Trophoblast cell (in vitro differentiated cells and primary cell): ENCODE results near the gene NAA16.

Source experiments
- DNase-seq, 2 donors: peaks; one replicate each; pipeline ENCODE4 v3.0.0-alpha.2; 2016
- H2AFZ ChIP-seq: 2 replicates; pipeline ENCODE4 v1.6.1; 2013; ENCODE audit warnings: low read length, moderate library complexity, mild to moderate bottlenecking; ENCODE audit not compliant: insufficient read depth, poor library complexity
- H2AK5ac ChIP-seq: 2 replicates; pipeline ENCODE4 v1.6.1; 2013; ENCODE audit warnings: mild to moderate bottlenecking, low read length
- H2BK120ac ChIP-seq: 2 replicates; pipeline ENCODE4 v1.6.1; 2013; ENCODE audit warnings: low read length, mild to moderate bottlenecking, moderate library complexity; ENCODE audit not compliant: insufficient read depth, poor library complexity
- H2BK12ac ChIP-seq: 2 replicates; pipeline ENCODE4 v1.6.1; 2013; ENCODE audit warnings: mild to moderate bottlenecking, low read length, moderate library complexity
- H2BK5ac ChIP-seq: 2 replicates; pipeline ENCODE4 v1.6.1; 2013; ENCODE audit warnings: low read length, low read depth, moderate library complexity, mild to moderate bottlenecking; ENCODE audit not compliant: poor library complexity
- H3K14ac ChIP-seq: 2 replicates; pipeline ENCODE4 v1.6.1; 2013; ENCODE audit warnings: mild to moderate bottlenecking, low read length
- H3K18ac ChIP-seq: 2 replicates; pipeline ENCODE4 v1.6.1; 2013; ENCODE audit warnings: mild to moderate bottlenecking, low read length
- H3K23ac ChIP-seq: 2 replicates; pipeline ENCODE4 v1.6.1; 2013; ENCODE audit warnings: low read length
- H3K27ac ChIP-seq: 2 replicates; pipeline ENCODE4 v1.5.1; 2013; ENCODE audit warnings: low read depth, mild to moderate bottlenecking, inconsistent platforms, low read length, moderate library complexity
- H3K27me3 ChIP-seq: 2 replicates; pipeline ENCODE4 v1.6.1; 2013; ENCODE audit warnings: inconsistent platforms, mild to moderate bottlenecking, low read length, moderate library complexity; ENCODE audit not compliant: insufficient read depth
- H3K36me3 ChIP-seq, 2 experiments: 1 replicate in 1 of 2; 2 replicates in 1 of 2; pipeline ENCODE4 v1.6.1; 2013; ENCODE audit warnings: low read length in 2 of 2, mild to moderate bottlenecking in 2 of 2, moderate library complexity in 1 of 2; ENCODE audit not compliant: insufficient read depth in 2 of 2, control insufficient read depth in 1 of 2
- H3K4ac ChIP-seq: 2 replicates; pipeline ENCODE4 v1.6.1; 2013; ENCODE audit warnings: low read depth, mild to moderate bottlenecking, low read length, moderate library complexity
- H3K4me1 ChIP-seq, 2 experiments: 1 replicate in 1 of 2; 2 replicates in 1 of 2; pipeline ENCODE4 v1.6.1; 2013; ENCODE audit warnings: low read length in 2 of 2, mild to moderate bottlenecking in 2 of 2, moderate library complexity in 1 of 2; ENCODE audit not compliant: insufficient read depth in 2 of 2, control insufficient read depth in 1 of 2
- H3K4me2 ChIP-seq: 2 replicates; pipeline ENCODE4 v1.6.1; 2013; ENCODE audit warnings: inconsistent platforms, mild to moderate bottlenecking, low read length, moderate library complexity
- H3K4me3 ChIP-seq: 2 replicates; pipeline ENCODE4 v1.5.1; 2013; ENCODE audit warnings: mild to moderate bottlenecking, low read depth, low read length, inconsistent platforms
- H3K79me1 ChIP-seq: one replicate; pipeline ENCODE4 v1.6.1; 2013; ENCODE audit warnings: low read length
- H3K79me2 ChIP-seq: 2 replicates; pipeline ENCODE4 v1.6.1; 2013; ENCODE audit warnings: low read length, mild to moderate bottlenecking; ENCODE audit not compliant: control insufficient read depth, insufficient read depth, poor library complexity
- H3K9ac ChIP-seq: 2 replicates; pipeline ENCODE4 v1.6.1; 2013; ENCODE audit warnings: mild to moderate bottlenecking, low read length
- H3K9me3 ChIP-seq: 2 replicates; pipeline ENCODE4 v1.6.1; 2013; ENCODE audit warnings: low read depth, mild to moderate bottlenecking, control low read depth, inconsistent platforms, low read length; ENCODE audit not compliant: insufficient read depth
- H4K12ac ChIP-seq: 2 replicates; pipeline ENCODE4 v1.6.1; 2013; ENCODE audit warnings: low read depth, mild to moderate bottlenecking, low read length, moderate library complexity
- H4K8ac ChIP-seq: 2 replicates; pipeline ENCODE4 v1.6.1; 2013; ENCODE audit warnings: low read depth, mild to moderate bottlenecking, low read length, moderate library complexity
- H4K91ac ChIP-seq: one replicate; pipeline ENCODE4 v1.6.1; 2013; ENCODE audit warnings: low read depth, mild to moderate bottlenecking, low read length, moderate library complexity
- WGBS: extraction: QIAGEN DNeasy Blood & Tissue Kit; methylation state at CpG from one replicate; pipeline ENCODE4 v1.1.7; 2013; ENCODE audit warnings: missing lambda C conversion rate; ENCODE audit not compliant: insufficient read length, insufficient coverage; ENCODE audit errors: extremely low coverage; 5-methylcytosine and 5-hydroxymethylcytosine counted together

The NAA16 gene

GRCh38 chr13:41389580-41389979, 78.5 kb downstream of the NAA16 start:
- Histone ChIP-seq H3K4ac (no peak overlapping the region), H2AFZ (no peak overlapping the region), H3K4me2 (no peak overlapping the region), H3K36me3 (no peaks in the 10 kb centered on the region), H3K14ac (no peak overlapping the region), H3K4me1 (no peaks in the 10 kb centered on the region), H3K9ac (no peak overlapping the region), H3K79me2 (no peaks in the 10 kb centered on the region), H3K23ac (no peak overlapping the region), H3K27ac (no peak overlapping the region), H3K18ac (no peak overlapping the region), H4K91ac (no peak overlapping the region), H3K4me3 (no peak overlapping the region), H2BK12ac (no peak overlapping the region), H4K8ac (no peak overlapping the region), H3K27me3 (no peaks in the 10 kb centered on the region), H3K79me1 (peaks cover 1% of the 10 kb centered on the region), H4K12ac (no peak overlapping the region), H2BK120ac (no peak overlapping the region), H3K9me3 (no peaks in the 10 kb centered on the region), H2AK5ac (no peak overlapping the region), H2BK5ac (no peak overlapping the region)
- WGBS = no CpG with 5 or more reads among the region's 1 CpG
- no peak for DNase-seq

- no peak overlapping the region for H3K27ac ChIP-seq
- no peak overlapping the region for H2BK5ac ChIP-seq
- H2BK120ac ChIP-seq = no peak overlapping the region
- no peak overlapping the region for H3K9ac ChIP-seq
- H3K23ac ChIP-seq = peak overlapping the region; percentile 12
- no peak overlapping the region for H3K4me3 ChIP-seq
- no peak for DNase-seq
- no peaks in the 10 kb centered on the region for H3K27me3 ChIP-seq
- no peak overlapping the region for H2BK12ac ChIP-seq
- no peak overlapping the region for H2AFZ ChIP-seq
- no peak overlapping the region for H4K8ac ChIP-seq
- no peak overlapping the region for H4K91ac ChIP-seq
- H2AK5ac ChIP-seq = no peak overlapping the region
- no peak overlapping the region for H3K14ac ChIP-seq
- no peak overlapping the region for H3K4ac ChIP-seq
- no peaks in the 10 kb centered on the region for H3K79me2 ChIP-seq
- H3K9me3 ChIP-seq = no peaks in the 10 kb centered on the region
- no peaks in the 10 kb centered on the region for H3K4me1 ChIP-seq
- H3K18ac ChIP-seq = no peak overlapping the region
- no peaks in the 10 kb centered on the region for H3K36me3 ChIP-seq
- WGBS = no CpG with 5 or more reads among the region's 1 CpG
- no peak overlapping the region for H3K4me2 ChIP-seq
- H4K12ac ChIP-seq = no peak overlapping the region
- no peaks in the 10 kb centered on the region for H3K79me1 ChIP-seq
These were observed 83.1 kb downstream of the NAA16 start for GRCh38 chr13:41394166-41394565.

GRCh38 chr13:41398494-41399170, 87.6 kb downstream of the NAA16 start:
- Histone ChIP-seq H3K4ac (no peak overlapping the region), H4K12ac (no peak overlapping the region), H3K18ac (no peak overlapping the region)

GRCh38 chr13:41401366-41401765, 90.3 kb downstream of the NAA16 start:
- H3K79me2 ChIP-seq = peaks cover 2% of the 10 kb centered on the region
- no CpG with 5 or more reads among the region's 4 CpGs for WGBS
- no peak for DNase-seq
- H3K4me2 ChIP-seq = no peak overlapping the region
- no peak overlapping the region for H2AFZ ChIP-seq
- H3K14ac ChIP-seq = no peak overlapping the region
- no peaks in the 10 kb centered on the region for H3K36me3 ChIP-seq
- H3K4me1 ChIP-seq = peaks cover 3 to 4% of the 10 kb centered on the region in 2 experiments
- H3K23ac ChIP-seq = no peak overlapping the region
- no peak overlapping the region for H4K12ac ChIP-seq
- H3K79me1 ChIP-seq = peaks cover 7% of the 10 kb centered on the region
- H3K4me3 ChIP-seq = no peak overlapping the region
- H3K4ac ChIP-seq = no peak overlapping the region
- H3K9ac ChIP-seq = no peak overlapping the region
- no peaks in the 10 kb centered on the region for H3K9me3 ChIP-seq
- H4K8ac ChIP-seq = no peak overlapping the region
- H3K18ac ChIP-seq = no peak overlapping the region
- no peak overlapping the region for H2BK120ac ChIP-seq
- H3K27ac ChIP-seq = no peak overlapping the region
- no peak overlapping the region for H2BK5ac ChIP-seq
- no peaks in the 10 kb centered on the region for H3K27me3 ChIP-seq
- H4K91ac ChIP-seq = peak overlapping the region; percentile 73
- peak overlapping the region; percentile 91 for H2BK12ac ChIP-seq
- peak overlapping the region; percentile 86 for H2AK5ac ChIP-seq

More at GRCh38 chr13:41398494-41399170, 87.6 kb downstream of the NAA16 start:
- no peak overlapping the region for H3K23ac ChIP-seq
- H3K27ac ChIP-seq = no peak overlapping the region
- H3K14ac ChIP-seq = no peak overlapping the region
- H3K36me3 ChIP-seq = no peaks in the 10 kb centered on the region
- no peak overlapping the region for H2AFZ ChIP-seq
- H3K9ac ChIP-seq = no peak overlapping the region
- no peak overlapping the region for H2BK12ac ChIP-seq
- H4K8ac ChIP-seq = no peak overlapping the region
- H2BK120ac ChIP-seq = no peak overlapping the region
- peaks cover 7% of the 10 kb centered on the region for H3K79me1 ChIP-seq
- H3K4me3 ChIP-seq = no peak overlapping the region
- no peak overlapping the region for H4K91ac ChIP-seq
- no peak overlapping the region for H2BK5ac ChIP-seq
- H3K27me3 ChIP-seq = no peaks in the 10 kb centered on the region
- H3K79me2 ChIP-seq = peaks cover 2% of the 10 kb centered on the region
- peaks cover 3 to 4% of the 10 kb centered on the region in 2 experiments for H3K4me1 ChIP-seq
- H3K4me2 ChIP-seq = no peak overlapping the region
- H3K9me3 ChIP-seq = no peaks in the 10 kb centered on the region
- no peak for DNase-seq
- WGBS = no CpG with 5 or more reads among the region's 7 CpGs
- no peak overlapping the region for H2AK5ac ChIP-seq
